Fibroblast of skin of back (primary cell): Measurements from ENCODE around the gene ST3GAL2.
"Not testable (repeated sequence)": the region's sequence is repeated elsewhere in the genome, so short reads cannot be mapped to it uniquely, and the experiment has no call there.

Source experiments
- DNase-seq: peaks from one replicate; pipeline ENCODE4 v3.0.0-alpha.2; 2013

The ST3GAL2 gene

GRCh38 chr16:70417661-70418060 is 21.2 kb downstream of the ST3GAL2 start:
- DNase-seq: no peak

GRCh38 chr16:70416748-70417616 is 21.9 kb downstream of the ST3GAL2 start:
- DNase-seq: no peak

- DNase-seq: not testable (repeated sequence)
Observed at GRCh38 chr16:70413572-70413971, 25.3 kb downstream of the ST3GAL2 start.

- no peak for DNase-seq
Observed at GRCh38 chr16:70412385-70412784, 26.5 kb downstream of the ST3GAL2 start.

GRCh38 chr16:70410734-70411133 is 28.2 kb downstream of the ST3GAL2 start:
- no peak for DNase-seq

GRCh38 chr16:70407811-70408274 is 31.1 kb downstream of the ST3GAL2 start:
- DNase-seq: no peak

GRCh38 chr16:70406104-70406503 is 32.8 kb downstream of the ST3GAL2 start:
- not testable (repeated sequence) for DNase-seq

GRCh38 chr16:70402916-70403659 is 35.8 kb downstream of the ST3GAL2 start:
- DNase-seq: no peak

GRCh38 chr16:70399951-70400350 is 38.9 kb downstream of the ST3GAL2 start:
- DNase-seq: no peak

GRCh38 chr16:70399381-70399780 is 39.5 kb downstream of the ST3GAL2 start:
- no peak for DNase-seq

GRCh38 chr16:70398177-70398743 is 40.6 kb downstream of the ST3GAL2 start:
- DNase-seq: no peak

- DNase-seq: peak; percentile 31
Observed at GRCh38 chr16:70396246-70396904, 42.5 kb downstream of the ST3GAL2 start.

- peak; percentile 35 for DNase-seq
Observed at GRCh38 chr16:70395345-70395901, 43.5 kb downstream of the ST3GAL2 start.

GRCh38 chr16:70394853-70395252 is 44.0 kb downstream of the ST3GAL2 start:
- DNase-seq: no peak

GRCh38 chr16:70393662-70394061 is 45.2 kb downstream of the ST3GAL2 start:
- no peak for DNase-seq

- DNase-seq: no peak
Observed at GRCh38 chr16:70392606-70393005, 46.3 kb downstream of the ST3GAL2 start.

GRCh38 chr16:70391881-70392481 is 46.9 kb downstream of the ST3GAL2 start:
- DNase-seq: peak; percentile 84

GRCh38 chr16:70391446-70391845 is 47.5 kb downstream of the ST3GAL2 start:
- no peak for DNase-seq

- DNase-seq: no peak
Observed at GRCh38 chr16:70390774-70391173, 48.1 kb downstream of the ST3GAL2 start.

- no peak for DNase-seq
Observed at GRCh38 chr16:70388006-70388680, 50.8 kb downstream of the ST3GAL2 start.

GRCh38 chr16:70386289-70386986 is 52.5 kb downstream of the ST3GAL2 start:
- not testable (repeated sequence) for DNase-seq
